ENCODE data around the gene KLHL8. TPM values are rescaled to one million over a fixed set of nuclear protein-coding genes. Genes with fewer than 3 reads are reported as not detected.
A peak's percentile ranks its signal among the peaks of the same experiment; 100 is the strongest.

KLHL8 gene
- total RNA-seq, 2 donors from 2014 or later: 6.8 to 7.9 TPM

- Mint-ChIP-seq H3K36me3 (ENCODE audit: low read depth) (peaks cover 8% of the 10 kb centered on the region), H3K4me3 (no peak overlapping the region), H3K27ac (peak overlapping the region; percentile 93)
Observed at GRCh38 chr4:87120411-87121162, 99.8 kb downstream of the KLHL8 start.

DNA sequence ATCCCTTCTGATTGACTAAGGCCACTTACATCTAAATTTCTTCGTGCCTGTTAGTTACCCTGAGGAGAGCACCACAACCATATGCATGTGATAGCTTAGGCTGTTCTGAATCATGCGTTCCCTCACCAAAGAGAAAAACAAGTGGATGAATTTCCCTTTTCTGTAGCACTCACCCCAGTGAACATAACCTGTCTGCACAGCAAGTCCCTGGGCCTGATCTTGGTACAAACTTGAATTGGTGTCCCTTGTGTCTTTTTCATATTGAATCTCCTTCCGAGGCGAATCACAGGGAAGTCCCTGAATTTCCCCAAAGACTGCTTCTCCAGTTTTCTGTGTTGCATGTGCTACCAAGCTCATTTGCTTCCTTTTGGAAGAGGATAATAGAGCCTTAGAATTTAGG is 100.4 kb downstream of the KLHL8 start:
- peak overlapping the region; percentile 93 for H3K27ac Mint-ChIP-seq
- peaks cover 38% of the 10 kb centered on the region for H3K4me1 Mint-ChIP-seq
- H3K4me3 Mint-ChIP-seq: no peak overlapping the region
- H3K36me3 Mint-ChIP-seq (ENCODE audit: low read depth): peaks cover 5% of the 10 kb centered on the region
- no peaks in the 10 kb centered on the region for H3K9me3 ChIP-seq (ENCODE audit: control insufficient read depth, low read length, poor library complexity, severe bottlenecking)
- DNase-seq (no peak), ATAC-seq (no peak)
- no peaks in the 10 kb centered on the region for H3K27me3 Mint-ChIP-seq

More at GRCh38 chr4:87120411-87121162, 99.8 kb downstream of the KLHL8 start:
- ATAC-seq (no peak), DNase-seq (no peak)
- no peaks in the 10 kb centered on the region for H3K9me3 ChIP-seq (ENCODE audit: control insufficient read depth, low read length, poor library complexity, severe bottlenecking)
- no peaks in the 10 kb centered on the region for H3K27me3 Mint-ChIP-seq
- H3K4me1 Mint-ChIP-seq: peaks cover 38% of the 10 kb centered on the region

GRCh38 chr4:87118826-87119225 is 101.6 kb downstream of the KLHL8 start:
- H3K4me3 Mint-ChIP-seq: no peak overlapping the region

GRCh38 chr4:87118421-87118820 is 102.0 kb downstream of the KLHL8 start:
- peak overlapping the region; percentile 53 for H3K27ac Mint-ChIP-seq
- ATAC-seq: no peak

More at GRCh38 chr4:87118826-87119225, 101.6 kb downstream of the KLHL8 start:
- H3K27ac Mint-ChIP-seq: peak overlapping the region; percentile 53
- DNase-seq: no peak
- peaks cover 2% of the 10 kb centered on the region for H3K36me3 Mint-ChIP-seq (ENCODE audit: low read depth)
- H3K9me3 ChIP-seq (ENCODE audit: control insufficient read depth, low read length, poor library complexity, severe bottlenecking): no peaks in the 10 kb centered on the region
- peaks cover 35% of the 10 kb centered on the region for H3K4me1 Mint-ChIP-seq
- H3K27me3 Mint-ChIP-seq: no peaks in the 10 kb centered on the region
- peak; percentile 45 for ATAC-seq

GRCh38 chr4:87117732-87118075 is 102.7 kb downstream of the KLHL8 start:
- DNase-seq: no peak
- H3K4me3 Mint-ChIP-seq: no peak overlapping the region
- H3K27ac Mint-ChIP-seq: no peak overlapping the region
- ATAC-seq: no peak
- peaks cover 2% of the 10 kb centered on the region for H3K36me3 Mint-ChIP-seq (ENCODE audit: low read depth)
- peaks cover 30% of the 10 kb centered on the region for H3K4me1 Mint-ChIP-seq
- H3K27me3 Mint-ChIP-seq: no peaks in the 10 kb centered on the region
- H3K9me3 ChIP-seq (ENCODE audit: control insufficient read depth, low read length, poor library complexity, severe bottlenecking): no peaks in the 10 kb centered on the region

More at GRCh38 chr4:87118421-87118820, 102.0 kb downstream of the KLHL8 start:
- peaks cover 2% of the 10 kb centered on the region for H3K36me3 Mint-ChIP-seq (ENCODE audit: low read depth)
- H3K4me1 Mint-ChIP-seq: peaks cover 33% of the 10 kb centered on the region
- no peaks in the 10 kb centered on the region for H3K9me3 ChIP-seq (ENCODE audit: control insufficient read depth, low read length, poor library complexity, severe bottlenecking)
- no peak overlapping the region for H3K4me3 Mint-ChIP-seq
- H3K27me3 Mint-ChIP-seq: no peaks in the 10 kb centered on the region
- no peak for DNase-seq

GRCh38 chr4:87117051-87117731 is 103.2 kb downstream of the KLHL8 start:
- DNase-seq: no peak
- peaks cover 2% of the 10 kb centered on the region for H3K36me3 Mint-ChIP-seq (ENCODE audit: low read depth)
- H3K4me1 Mint-ChIP-seq: peaks cover 27% of the 10 kb centered on the region
- peak overlapping the region; percentile 59 for H3K27ac Mint-ChIP-seq
- no peaks in the 10 kb centered on the region for H3K9me3 ChIP-seq (ENCODE audit: control insufficient read depth, low read length, poor library complexity, severe bottlenecking)
- ATAC-seq: no peak
- no peaks in the 10 kb centered on the region for H3K27me3 Mint-ChIP-seq
- H3K4me3 Mint-ChIP-seq: no peak overlapping the region

GRCh38 chr4:87116231-87116630 is 104.2 kb downstream of the KLHL8 start:
- no peak overlapping the region for H3K27ac Mint-ChIP-seq
- DNase-seq (no peak), ATAC-seq (no peak)
- no peaks in the 10 kb centered on the region for H3K9me3 ChIP-seq (ENCODE audit: control insufficient read depth, low read length, poor library complexity, severe bottlenecking)
- no peaks in the 10 kb centered on the region for H3K27me3 Mint-ChIP-seq
- H3K36me3 Mint-ChIP-seq (ENCODE audit: low read depth): peaks cover 2% of the 10 kb centered on the region
- H3K4me3 Mint-ChIP-seq: no peak overlapping the region
- peaks cover 28% of the 10 kb centered on the region for H3K4me1 Mint-ChIP-seq

GRCh38 chr4:87114245-87115062 is 106.0 kb downstream of the KLHL8 start:
- Mint-ChIP-seq H3K4me3 (no peak overlapping the region), H3K4me1 (peaks cover 13% of the 10 kb centered on the region), H3K27ac (no peak overlapping the region), H3K27me3 (no peaks in the 10 kb centered on the region), H3K36me3 (ENCODE audit: low read depth) (peaks cover 4% of the 10 kb centered on the region)
- no peaks in the 10 kb centered on the region for H3K9me3 ChIP-seq (ENCODE audit: control insufficient read depth, low read length, poor library complexity, severe bottlenecking)
- ATAC-seq: no peak
- no peak for DNase-seq

DNA sequence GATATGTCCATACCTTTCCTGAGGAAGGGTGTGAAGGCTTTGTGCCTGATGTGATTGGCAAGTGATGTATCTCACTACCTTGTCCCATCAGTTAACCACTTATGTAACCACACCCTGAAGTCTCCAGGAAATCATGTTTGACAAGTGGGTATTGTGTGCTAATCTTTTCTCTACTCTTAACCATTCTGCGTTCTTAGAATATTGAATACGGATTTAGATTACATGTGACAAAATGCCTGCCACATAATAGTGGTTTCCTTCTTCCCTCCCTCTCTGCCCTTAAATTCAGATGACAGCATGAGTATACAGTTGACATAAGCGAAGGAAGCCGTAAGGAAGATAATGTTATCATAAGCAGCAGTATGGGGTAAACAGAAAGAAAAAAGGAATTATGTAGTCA is 108.4 kb downstream of the KLHL8 start:
- peak overlapping the region; percentile 61 for H3K27ac Mint-ChIP-seq
- ATAC-seq (peak; percentile 20), DNase-seq (no peak)
- H3K36me3 Mint-ChIP-seq (ENCODE audit: low read depth): peaks cover 8% of the 10 kb centered on the region
- H3K9me3 ChIP-seq (ENCODE audit: control insufficient read depth, low read length, poor library complexity, severe bottlenecking): no peaks in the 10 kb centered on the region
- H3K4me1 Mint-ChIP-seq: peaks cover 22% of the 10 kb centered on the region
- no peak overlapping the region for H3K4me3 Mint-ChIP-seq
- H3K27me3 Mint-ChIP-seq: no peaks in the 10 kb centered on the region

Other genes starting within 250 kb of the KLHL8 start
- gene HSD17B13, start 102.3 kb upstream of the KLHL8 start, total RNA-seq: under 1 TPM in 1 of 2 donors, not detected in 1; 0.20 TPM
- gene HSD17B11, start 170.6 kb upstream of the KLHL8 start, total RNA-seq: 10 to 100 TPM; 27.7 to 40.7 TPM
- 1 to 10 TPM; 6.2 to 9.7 TPM for gene NUDT9, start 202.0 kb upstream of the KLHL8 start, total RNA-seq

Data from T-helper 17 cell (primary cell).